Kidney (tissue), 14 donors: ENCODE results near the gene CYP4F8. TPM values are rescaled to one million over a fixed set of nuclear protein-coding genes. Genes with fewer than 3 reads are reported as not detected.

ENCODE experiments used
- DNase-seq, 5 donors: peaks; one replicate each; pipeline ENCODE4 v3.0.0-alpha.2; 2013 to 2020
- FAIRE-seq: peaks from 2 replicates; lab custom pipeline; 2012; peaks lifted over from hg19 to GRCh38; lab: Jason Lieb, UNC
- H3K27ac ChIP-seq, 2 donors: one replicate each; pipeline ENCODE4 v1.7.0; 2013; ENCODE audit warnings: low read depth in 2 of 2, low read length in 2 of 2, inconsistent platforms in 1 of 2
- H3K27me3 ChIP-seq: one replicate; pipeline ENCODE4 v1.7.1; 2013; ENCODE audit warnings: low read length, inconsistent platforms; ENCODE audit not compliant: control insufficient read depth, insufficient read depth
- H3K36me3 ChIP-seq, 3 donors: one replicate each; pipeline versions ENCODE4 v1.7.0 to v1.7.1; 2013; ENCODE audit warnings: low read length in 3 of 3, control low read depth in 1 of 3, inconsistent platforms in 1 of 3; ENCODE audit not compliant: insufficient read depth in 3 of 3, control insufficient read depth in 2 of 3
- H3K4me1 ChIP-seq, 3 donors: one replicate each; pipeline versions ENCODE4 v1.7.0 to v1.7.1; 2013; ENCODE audit warnings: low read length in 3 of 3, inconsistent platforms in 1 of 3, low read depth in 1 of 3; ENCODE audit not compliant: control insufficient read depth in 2 of 3, insufficient read depth in 2 of 3
- H3K4me3 ChIP-seq, 3 donors: one replicate each; pipeline versions ENCODE4 v1.7.0 to v1.8.1; 2013; ENCODE audit warnings: low read length in 3 of 3, control low read depth in 1 of 3, inconsistent platforms in 1 of 3
- H3K9ac ChIP-seq, 3 donors: one replicate each; pipeline versions ENCODE4 v1.7.0 to v1.7.1; 2013; ENCODE audit warnings: low read length in 3 of 3, control low read depth in 1 of 3, inconsistent platforms in 1 of 3
- H3K9me3 ChIP-seq, 3 donors: one replicate each; pipeline versions ENCODE4 v1.7.0 to v1.7.1; 2013; ENCODE audit warnings: low read length in 3 of 3, control low read depth in 1 of 3, inconsistent platforms in 1 of 3; ENCODE audit not compliant: control insufficient read depth in 2 of 3, insufficient read depth in 1 of 3
- CTCF ChIP-seq: IDR thresholded peaks from 3 replicates; pipeline ENCODE4 v1.5.1; 2012; ENCODE audit warnings: mild to moderate bottlenecking, moderate library complexity, borderline replicate concordance; ENCODE audit not compliant: insufficient read depth; ENCODE audit errors: extremely low read depth
- intact Hi-C: fragments of 100-400 bp; cut with DNase I; formaldehyde crosslinking; loops from one replicate; pipeline ENCODE4 v1.11.1; 2022
- polyA plus RNA-seq: library from polyadenylated mRNA; stranded (reverse); fragments of 350-450 nt; fragmentation: Illumina TruSeq; extraction: RNeasy Lipid Tissue Mini Kit (QIAGEN cat#74804); gene quantifications from one replicate; pipeline ENCODE4 v1.2.3, GENCODE V29; 2014; ENCODE audit warnings: low read depth, low replicate concordance; ENCODE audit not compliant: insufficient read depth
- total RNA-seq: library from RNA; stranded (reverse); fragmentation: NEBNext Ultra II Directional; extraction: Animal tissue kit (Norgen Biotek cat#: 25700); gene quantifications from one replicate; pipeline ENCODE4 v1.2.1, GENCODE V29; 2021
- donor health status: control.
- donor health status: control.
- donor health status: control.
- donor health status: control.
- donor health status: control.
- donor health status: DM: yes; HTN: yes; CAD: no.
- donor health status: Normal renal cell carcinoma (clear cell type).

Gene CYP4F8
- total and polyA plus RNA-seq, 2 donors from 2014 or later: not detected

- H3K4me3 ChIP-seq: no peak overlapping the region
- H3K4me1 ChIP-seq: no peaks in the 10 kb centered on the region
- no peak for TF ChIP-seq CTCF
- H3K9me3 ChIP-seq: no peaks in the 10 kb centered on the region
- no peak overlapping the region for H3K27ac ChIP-seq
- no peaks in the 10 kb centered on the region for H3K27me3 ChIP-seq
- no peaks in the 10 kb centered on the region for H3K36me3 ChIP-seq
- DNase-seq: no peak
- FAIRE-seq: no peak
- intact Hi-C loops: no loop called here
- no peak overlapping the region for H3K9ac ChIP-seq
Measured at GRCh38 chr19:15618321-15618720, 3.3 kb downstream of the CYP4F8 start.

- no peak for DNase-seq
- intact Hi-C loops: loop anchor here (10.0 kb wide), 1 partner anchor 243 kb away; no protein-coding TSS in a partner anchor
- H3K9ac ChIP-seq: no peak overlapping the region
- H3K9me3 ChIP-seq: no peaks in the 10 kb centered on the region
- H3K4me1 ChIP-seq: no peaks in the 10 kb centered on the region
- H3K27ac ChIP-seq: no peak overlapping the region
- FAIRE-seq: no peak
- no peaks in the 10 kb centered on the region for H3K27me3 ChIP-seq
- TF ChIP-seq CTCF: no peak
- no peaks in the 10 kb centered on the region for H3K36me3 ChIP-seq
- no peak overlapping the region for H3K4me3 ChIP-seq
Measured at GRCh38 chr19:15621801-15622200, 6.8 kb downstream of the CYP4F8 start.

GRCh38 chr19:15622991-15623390 is 8.0 kb downstream of the CYP4F8 start:
- no peaks in the 10 kb centered on the region for H3K4me1 ChIP-seq
- H3K9me3 ChIP-seq: no peaks in the 10 kb centered on the region
- H3K27ac ChIP-seq: no peak overlapping the region
- TF ChIP-seq CTCF: no peak
- no peak for DNase-seq
- no peak overlapping the region for H3K9ac ChIP-seq
- no peaks in the 10 kb centered on the region for H3K27me3 ChIP-seq
- intact Hi-C loops: loop anchor here (10.0 kb wide), 1 partner anchor 242 kb away; no protein-coding TSS in a partner anchor
- H3K36me3 ChIP-seq: no peaks in the 10 kb centered on the region
- no peak for FAIRE-seq
- no peak overlapping the region for H3K4me3 ChIP-seq
